HepG2 (cell line): Measurements from ENCODE around the gene ZNF444. TPM values are rescaled to one million over a fixed set of nuclear protein-coding genes. Genes with fewer than 3 reads are reported as not detected.

Experiments used
- ATAC-seq: fragments of 200-7000 bp; cut with Tn5 transposase; 3 replicates; pipeline ENCODE4 v1.9.1; 2020; ENCODE audit warnings: mild to moderate bottlenecking, moderate library complexity
- BruUV-seq: library from RNA; stranded (reverse); fragments of 400-500 nt; replicated peaks from 2 replicates; lab custom pipeline; 2021; lab: Mats Ljungman, UMichigan
- CTCF ChIA-PET: fragments of 300-600 bp; formaldehyde crosslinking; extraction: SDS; loops from one replicate; lab custom pipeline; 2021; ENCODE audit warnings: low total read pairs, inconsistent platforms, low intra/inter-chr PET ratio; lab: Yijun Ruan, JAX
- POLR2A ChIA-PET: fragments of 350-600 bp; sonication (Branson Sonifier 250); formaldehyde crosslinking; loops from one replicate; lab custom pipeline; 2020; ENCODE audit warnings: antibody characterized with exemption, inconsistent platforms; lab: Yijun Ruan, JAX
- DNase-seq: peaks from one replicate; pipeline ENCODE4 v3.0.0-alpha.2; 2015; ENCODE audit warnings: low spot score
- FAIRE-seq: peaks from 3 replicates; lab custom pipeline; 2011; peaks lifted over from hg19 to GRCh38; lab: Jason Lieb, UNC
- H2AFZ ChIP-seq: one replicate; pipeline ENCODE4 v1.6.1; 2011; ENCODE audit warnings: low read length, inconsistent platforms
- H3K27ac ChIP-seq: fragments of 300-600 bp; 3 replicates; pipeline ENCODE4 v1.8.0; 2011; ENCODE audit warnings: mixed run types, mild to moderate bottlenecking, mixed read lengths, low read length, inconsistent platforms; ENCODE audit not compliant: insufficient read depth; ENCODE audit errors: extremely low read length
- H3K27me3 ChIP-seq, 2 experiments: fragments of 200-600 bp in 1 of 2; 2 replicates in 1 of 2; 3 replicates in 1 of 2; pipeline versions ENCODE4 v1.6.0 to v1.8.0; 2011; ENCODE audit warnings: low read length in 2 of 2, mild to moderate bottlenecking in 2 of 2, moderate library complexity in 2 of 2, inconsistent platforms in 1 of 2; ENCODE audit not compliant: insufficient read depth in 2 of 2, control insufficient read depth in 1 of 2
- H3K36me3 ChIP-seq, 2 experiments: fragments of 200-600 bp in 1 of 2; replicated peaks in 1 of 2; 2 replicates in 1 of 2; 3 replicates in 1 of 2; pipeline versions ENCODE4 v1.5.1 to v1.8.0; 2011; ENCODE audit warnings: low read length in 2 of 2, inconsistent platforms in 1 of 2; ENCODE audit not compliant: insufficient read depth in 2 of 2, control insufficient read depth in 1 of 2
- H3K4me1 ChIP-seq: 2 replicates; pipeline ENCODE4 v1.5.1; 2012; ENCODE audit warnings: low read length, inconsistent platforms; ENCODE audit not compliant: insufficient read depth
- H3K4me2 ChIP-seq: 2 replicates; pipeline ENCODE4 v1.6.0; 2011; ENCODE audit warnings: low read depth, low read length, inconsistent platforms
- H3K4me3 ChIP-seq, 3 experiments: fragments of 200-600 bp in 1 of 3; sonication (generic), shearing (Covaris generic) in 1 of 3; replicated peaks in 1 of 3; 2 replicates each; pipeline ENCODE4 v1.5.1; 2011 to 2016; ENCODE audit warnings: low read length in 3 of 3, inconsistent platforms in 2 of 3, low read depth in 2 of 3, mild to moderate bottlenecking in 2 of 3, control low read depth in 1 of 3, mixed read lengths in 1 of 3; ENCODE audit not compliant: insufficient read depth in 1 of 3
- H3K79me2 ChIP-seq: one replicate; pipeline ENCODE4 v1.6.1; 2011; ENCODE audit warnings: low read length, inconsistent platforms; ENCODE audit not compliant: insufficient read depth
- H3K9ac ChIP-seq: 2 replicates; pipeline ENCODE4 v1.6.0; 2011; ENCODE audit warnings: mild to moderate bottlenecking, low read depth, low read length, inconsistent platforms; ENCODE audit not compliant: insufficient read depth
- H3K9me3 ChIP-seq: 2 replicates; pipeline ENCODE4 v1.5.1; 2012; ENCODE audit warnings: mild to moderate bottlenecking, low read length
- H4K20me1 ChIP-seq: 2 replicates; pipeline ENCODE4 v1.6.0; 2011; ENCODE audit warnings: inconsistent platforms, mild to moderate bottlenecking, low read length, moderate library complexity; ENCODE audit not compliant: insufficient read depth
- AGO2 ChIP-seq: fragments of 200-400 bp; formaldehyde crosslinking; optimal IDR thresholded peaks from 2 replicates; pipeline ENCODE3; 2017; ENCODE audit warnings: mild to moderate bottlenecking, low read depth, low read length, moderate library complexity
- FOXP1 ChIP-seq, 2 experiments: fragments of 450-650 bp in 1 of 2; IDR thresholded peaks; 2 replicates each; pipeline ENCODE4 v1.6.1; 2017 to 2018; ENCODE audit warnings: antibody characterized with exemption in 1 of 2
- KDM5B ChIP-seq: sonication (generic); formaldehyde crosslinking; IDR thresholded peaks from 2 replicates; pipeline ENCODE4 v1.4.0; 2020; ENCODE audit warnings: missing genetic modification reagents, mild to moderate bottlenecking, borderline replicate concordance
- KLF15 ChIP-seq: sonication (generic); formaldehyde crosslinking; IDR thresholded peaks from 2 replicates; pipeline ENCODE4 v1.8.1; 2023; ENCODE audit warnings: borderline replicate concordance, mild to moderate bottlenecking, inconsistent platforms, missing genetic modification reagents, mixed read lengths
- KMT2A ChIP-seq: sonication (generic); formaldehyde crosslinking; IDR thresholded peaks from 2 replicates; pipeline ENCODE4 v1.4.0; 2020; ENCODE audit warnings: missing genetic modification reagents
- NR2C2 ChIP-seq: sonication (generic); formaldehyde crosslinking; IDR thresholded peaks from 2 replicates; pipeline ENCODE4 v1.4.0; 2020; ENCODE audit warnings: missing genetic modification reagents, mild to moderate bottlenecking, moderate library complexity, borderline replicate concordance
- PAF1 ChIP-seq: IDR thresholded peaks from 2 replicates; pipeline ENCODE4 v1.6.1; 2016; ENCODE audit warnings: missing genetic modification reagents, missing compliant biosample characterization
- RBFOX2 ChIP-seq: fragments of 200-400 bp; formaldehyde crosslinking; IDR thresholded peaks from 2 replicates; pipeline ENCODE4 v1.6.1; 2017; ENCODE audit warnings: low read depth, mild to moderate bottlenecking, low read length
- REXO4 ChIP-seq: sonication (generic); formaldehyde crosslinking; IDR thresholded peaks from 2 replicates; pipeline ENCODE4 v1.8.0; 2022; ENCODE audit warnings: missing genetic modification reagents, mild to moderate bottlenecking, borderline replicate concordance
- RNF2 ChIP-seq: fragments of 450-650 bp; conservative IDR thresholded peaks from 2 replicates; pipeline ENCODE4 v1.6.1; 2016; ENCODE audit warnings: low read depth
- SYNCRIP ChIP-seq: fragments of 200-400 bp; formaldehyde crosslinking; IDR thresholded peaks from 2 replicates; pipeline ENCODE4 v1.6.1; 2018; ENCODE audit warnings: mild to moderate bottlenecking, low read depth, low read length; ENCODE audit not compliant: insufficient read depth
- ZMYM2 ChIP-seq: sonication (generic); formaldehyde crosslinking; IDR thresholded peaks from 2 replicates; pipeline ENCODE4 v1.8.0; 2022; ENCODE audit warnings: mild to moderate bottlenecking, missing genetic modification reagents
- ZNF460 ChIP-seq: sonication (generic); formaldehyde crosslinking; IDR thresholded peaks from 2 replicates; pipeline ENCODE4 v1.5.1; 2020; ENCODE audit warnings: missing genetic modification reagents, mild to moderate bottlenecking, borderline replicate concordance
- ZNF616 ChIP-seq: sonication (generic); formaldehyde crosslinking; IDR thresholded peaks from 2 replicates; pipeline ENCODE4 v1.5.0; 2020; ENCODE audit warnings: low read depth, mild to moderate bottlenecking, missing genetic modification reagents
- ZSCAN25 ChIP-seq: sonication (generic); formaldehyde crosslinking; IDR thresholded peaks from 2 replicates; pipeline ENCODE4 v1.8.0; 2022; ENCODE audit warnings: mild to moderate bottlenecking, missing genetic modification reagents
- WGBS: methylation state at CpG from one replicate; pipeline ENCODE4 v1.1.6; 2017; ENCODE audit warnings: low lambda C conversion rate; 5-methylcytosine and 5-hydroxymethylcytosine counted together
- in situ Hi-C: cut with HindIII; loops from 2 replicates; pipeline ENCODE4 v1.10.0; 2017; ENCODE audit warnings: low pct_unique_long_range_greater_than_20kb; ENCODE audit not compliant: extremely low pct_ligation_motif_present
- intact Hi-C: fragments of 100-400 bp; cut with micrococcal nuclease; formaldehyde crosslinking; loops from one replicate; pipeline ENCODE4 v1.10.0; 2022; ENCODE audit not compliant: unreplicated experiment
- polyA plus RNA-seq, 8 experiments: library from polyadenylated mRNA; depleted of rRNA in 3 of 8; stranded (reverse) in 7 of 8; unstranded in 1 of 8; fragments of >200 nt; fragmentation: Illumina TruSeq in 4 of 8; extraction: Trizol in 4 of 8; gene quantifications; 2 replicates each; pipeline versions ENCODE4 v1.2.1 to v1.2.3, GENCODE V29; 2011 to 2016; ENCODE audit warnings: low read depth in 4 of 8, missing spikeins in 1 of 8, mixed read lengths in 1 of 8; ENCODE audit not compliant: insufficient read depth in 1 of 8
- total RNA-seq, 5 experiments: library from RNA; depleted of rRNA; stranded (reverse); fragments of >200 nt; fragmentation: Illumina TruSeq; extraction: Trizol; gene quantifications; 2 replicates each; pipeline ENCODE4 v1.2.3, GENCODE V29; 2016; ENCODE audit warnings: low read depth in 1 of 5
- TF ChIP-seq, protein P1 (sequence below): sonication (generic); formaldehyde crosslinking; IDR thresholded peaks from 2 replicates; pipeline ENCODE4 v1.8.1; 2023; ENCODE audit warnings: mild to moderate bottlenecking, inconsistent platforms, moderate library complexity, missing genetic modification reagents, borderline replicate concordance
- TF ChIP-seq, protein P2 (sequence below): sonication (generic); formaldehyde crosslinking; conservative IDR thresholded peaks from 2 replicates; pipeline ENCODE4 v1.8.0; 2022; ENCODE audit warnings: low read depth, missing genetic modification reagents
- TF ChIP-seq, protein P3 (sequence below): sonication (generic); formaldehyde crosslinking; IDR thresholded peaks from 2 replicates; pipeline ENCODE4 v1.5.1; 2020; ENCODE audit warnings: mild to moderate bottlenecking, missing genetic modification reagents

ZNF444 gene
- total and polyA plus RNA-seq, 2 of the 13 experiments (the other 11 are each of a cell fraction or from before 2014, with no cell fraction given): 27.4 to 30.3 TPM

DNA sequence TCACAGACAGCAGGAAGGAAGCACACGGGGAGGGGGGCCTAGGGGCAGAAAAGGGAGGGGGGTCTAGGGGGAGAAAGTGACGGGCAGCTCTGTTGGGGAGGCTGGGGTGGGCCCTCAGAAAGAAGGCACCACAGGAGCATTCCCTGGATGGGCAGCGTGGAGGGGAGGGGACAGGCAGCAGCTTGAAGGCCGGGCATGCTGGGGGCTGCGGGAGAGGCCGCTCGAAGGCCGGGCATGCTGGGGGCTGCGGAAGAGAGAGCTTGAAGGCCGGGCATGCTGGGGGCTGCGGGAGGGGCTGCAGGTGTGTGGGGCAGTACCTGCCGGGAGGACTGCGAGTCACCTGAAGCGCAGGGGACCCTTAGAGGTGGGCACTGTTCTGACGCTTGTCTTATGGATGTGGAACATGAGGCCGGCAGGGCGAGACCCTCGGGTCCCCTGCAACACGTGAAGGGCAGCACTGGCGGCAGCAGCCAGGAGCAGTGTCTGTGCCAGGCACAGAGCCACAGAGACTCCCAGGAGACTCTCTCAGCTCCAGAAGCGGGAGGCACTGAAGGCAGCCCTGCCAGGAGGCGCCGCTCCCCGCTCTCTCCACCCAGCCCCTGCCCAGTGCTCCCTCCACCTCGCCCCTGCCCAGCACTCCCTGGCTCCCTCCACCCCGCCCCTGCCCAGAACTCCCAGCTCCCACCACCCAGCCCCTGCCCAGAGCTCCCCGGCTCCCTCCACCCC lies 33.3 kb upstream of the ZNF444 start:
- DNase-seq: no peak
- intact Hi-C loops (no loop called here), in situ Hi-C loops (no loop called here)
- Histone ChIP-seq H3K9me3 (no peaks in the 10 kb centered on the region), H4K20me1 (peaks cover 77% of the 10 kb centered on the region), H2AFZ (no peak overlapping the region), H3K79me2 (peaks cover 83% of the 10 kb centered on the region), H3K4me1 (peaks cover 70% of the 10 kb centered on the region), H3K4me2 (no peak overlapping the region), H3K4me3 (no peak overlapping the region), H3K27me3 (no peaks in the 10 kb centered on the region), H3K27ac (no peak overlapping the region), H3K36me3 (peaks cover 9 to 18% of the 10 kb centered on the region in 2 experiments; a peak in 4 of 5 replicates), H3K9ac (no peak overlapping the region)
- no peak for ATAC-seq
- BruUV-seq: no TSS peak
- POLR2A ChIA-PET: interaction anchor here (1.0 kb wide), 1 partner anchor 63 kb away, joined by 5 read pairs; no protein-coding TSS in a partner anchor
- WGBS: 93% methylated on average over 14 of the region's 27 CpGs
- CTCF ChIA-PET: no interaction called here
- no peak for FAIRE-seq
- TF ChIP-seq, protein P1, sequence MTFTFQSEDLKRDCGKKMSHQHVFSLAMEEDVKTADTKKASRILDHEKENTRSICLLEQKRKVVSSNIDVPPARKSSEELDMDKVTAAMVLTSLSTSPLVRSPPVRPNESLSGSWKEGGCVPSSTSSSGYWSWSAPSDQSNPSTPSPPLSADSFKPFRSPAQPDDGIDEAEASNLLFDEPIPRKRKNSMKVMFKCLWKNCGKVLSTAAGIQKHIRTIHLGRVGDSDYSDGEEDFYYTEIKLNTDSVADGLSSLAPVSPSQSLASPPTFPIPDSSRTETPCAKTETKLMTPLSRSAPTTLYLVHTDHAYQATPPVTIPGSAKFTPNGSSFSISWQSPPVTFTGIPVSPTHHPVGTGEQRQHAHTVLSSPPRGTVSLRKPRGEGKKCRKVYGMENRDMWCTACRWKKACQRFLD (CRISPR knock-in tag): no peak
- peak; percentile 88 for TF ChIP-seq ZSCAN25 (CRISPR knock-in tag)
- TF ChIP-seq FOXP1 (IDR thresholded peaks at IDR 0.05): no peak
- no peak for TF ChIP-seq FOXP1 (CRISPR knock-in tag; IDR thresholded peaks at IDR 0.05)
- TF ChIP-seq REXO4 (CRISPR knock-in tag): no peak
- TF ChIP-seq, protein P2, sequence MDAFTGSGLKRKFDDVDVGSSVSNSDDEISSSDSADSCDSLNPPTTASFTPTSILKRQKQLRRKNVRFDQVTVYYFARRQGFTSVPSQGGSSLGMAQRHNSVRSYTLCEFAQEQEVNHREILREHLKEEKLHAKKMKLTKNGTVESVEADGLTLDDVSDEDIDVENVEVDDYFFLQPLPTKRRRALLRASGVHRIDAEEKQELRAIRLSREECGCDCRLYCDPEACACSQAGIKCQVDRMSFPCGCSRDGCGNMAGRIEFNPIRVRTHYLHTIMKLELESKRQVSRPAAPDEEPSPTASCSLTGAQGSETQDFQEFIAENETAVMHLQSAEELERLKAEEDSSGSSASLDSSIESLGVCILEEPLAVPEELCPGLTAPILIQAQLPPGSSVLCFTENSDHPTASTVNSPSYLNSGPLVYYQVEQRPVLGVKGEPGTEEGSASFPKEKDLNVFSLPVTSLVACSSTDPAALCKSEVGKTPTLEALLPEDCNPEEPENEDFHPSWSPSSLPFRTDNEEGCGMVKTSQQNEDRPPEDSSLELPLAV: no peak
- no peak for TF ChIP-seq ZMYM2 (CRISPR knock-in tag)
- TF ChIP-seq SYNCRIP: no peak
- TF ChIP-seq KLF15 (CRISPR knock-in tag): no peak
- no peak for TF ChIP-seq ZNF460 (CRISPR knock-in tag)
- no peak for TF ChIP-seq RNF2
- TF ChIP-seq, protein P3, sequence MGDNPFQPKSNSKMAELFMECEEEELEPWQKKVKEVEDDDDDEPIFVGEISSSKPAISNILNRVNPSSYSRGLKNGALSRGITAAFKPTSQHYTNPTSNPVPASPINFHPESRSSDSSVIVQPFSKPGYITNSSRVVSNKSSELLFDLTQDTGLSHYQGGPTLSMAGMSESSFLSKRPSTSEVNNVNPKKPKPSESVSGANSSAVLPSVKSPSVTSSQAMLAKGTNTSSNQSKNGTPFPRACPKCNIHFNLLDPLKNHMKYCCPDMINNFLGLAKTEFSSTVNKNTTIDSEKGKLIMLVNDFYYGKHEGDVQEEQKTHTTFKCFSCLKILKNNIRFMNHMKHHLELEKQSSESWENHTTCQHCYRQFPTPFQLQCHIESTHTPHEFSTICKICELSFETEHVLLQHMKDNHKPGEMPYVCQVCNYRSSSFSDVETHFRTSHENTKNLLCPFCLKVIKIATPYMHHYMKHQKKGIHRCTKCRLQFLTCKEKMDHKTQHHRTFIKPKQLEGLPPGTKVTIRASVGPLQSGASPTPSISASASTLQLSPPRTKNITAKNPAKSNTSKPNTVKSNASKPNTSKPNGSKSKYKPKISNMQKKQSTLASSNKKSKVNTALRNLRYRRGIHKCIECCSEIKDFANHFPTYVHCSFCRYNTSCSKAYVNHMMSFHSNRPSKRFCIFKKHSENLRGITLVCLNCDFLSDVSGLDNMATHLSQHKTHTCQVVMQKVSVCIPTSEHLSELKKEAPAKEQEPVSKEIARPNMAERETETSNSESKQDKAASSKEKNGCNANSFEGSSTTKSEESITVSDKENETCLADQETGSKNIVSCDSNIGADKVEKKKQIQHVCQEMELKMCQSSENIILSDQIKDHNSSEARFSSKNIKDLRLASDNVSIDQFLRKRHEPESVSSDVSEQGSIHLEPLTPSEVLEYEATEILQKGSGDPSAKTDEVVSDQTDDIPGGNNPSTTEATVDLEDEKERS (CRISPR knock-in tag): no peak
- TF ChIP-seq KMT2A (CRISPR knock-in tag): no peak
- peak; percentile 9; the same call in 1 of the 2 replicates for TF ChIP-seq NR2C2 (CRISPR knock-in tag)
- no peak for TF ChIP-seq KDM5B
- no peak for TF ChIP-seq ZNF616 (CRISPR knock-in tag)
- TF ChIP-seq AGO2: peak; percentile 11
- TF ChIP-seq RBFOX2: no peak
- no peak for TF ChIP-seq PAF1
